AG08395 (cell line): ENCODE measurements around the gene OR5A1.

Source experiments
- DNase-seq: peaks from one replicate; pipeline ENCODE4 v3.0.0; 2012; ENCODE audit warnings: mixed read lengths, low spot score

The OR5A1 gene

GRCh38 chr11:59479906-59480305 lies 43.6 kb downstream of the OR5A1 start:
- no peak for DNase-seq

- DNase-seq = no peak
Observed at GRCh38 chr11:59480359-59480758, 44.1 kb downstream of the OR5A1 start.
